Measurements from ENCODE around the gene AP3B2. TPM values are rescaled to one million over a fixed set of nuclear protein-coding genes. Genes with fewer than 3 reads are reported as not detected.

AP3B2 gene
- total and polyA plus RNA-seq, 2 of the 4 experiments (the other 2 are of a cell fraction): 0.14 TPM; not detected in 1

DNA sequence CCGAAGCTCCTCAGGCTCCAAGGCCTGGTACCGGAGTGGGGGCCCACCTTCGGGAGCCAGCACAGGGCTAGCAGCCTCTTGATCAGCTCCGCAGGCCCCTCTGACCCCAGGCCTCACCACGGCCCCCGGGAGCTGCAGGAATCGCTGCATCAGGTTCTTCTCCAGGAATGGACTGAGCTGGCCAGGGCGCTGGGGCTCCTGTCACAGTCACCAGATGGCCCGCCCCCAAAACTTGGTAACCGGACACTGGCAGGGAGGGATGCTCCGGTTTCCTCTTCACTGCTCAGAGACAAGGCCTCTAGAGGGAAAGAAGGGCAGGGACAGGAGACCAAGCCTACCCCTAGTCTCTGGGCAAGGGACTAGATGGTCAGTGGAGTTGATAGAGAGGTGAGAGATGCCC lies 9.9 kb downstream of the AP3B2 start:
- Histone ChIP-seq H4K5ac (ENCODE audit: low read depth, low read length) (no peak overlapping the region), H3K14ac (replicated peaks; ENCODE audit: low read depth, low read length) (no peak overlapping the region), H3K4me1 (ENCODE audit: control insufficient read depth, insufficient read depth, low read length) (no peaks in the 10 kb centered on the region), H2BK20ac (ENCODE audit: low read depth, low read length) (no peak overlapping the region), H4K8ac (ENCODE audit: low read depth in 2 of 2, low read length in 2 of 2) (no peak overlapping the region), H2BK120ac (ENCODE audit: low read depth, low read length) (no peak overlapping the region), H2BK5ac (ENCODE audit: low read depth, low read length, poor library complexity, severe bottlenecking) (no peak overlapping the region), H2AK9ac (replicated peaks; ENCODE audit: low read depth, low read length, poor library complexity) (no peak overlapping the region), H3K27me3 (ENCODE audit: control insufficient read depth, insufficient read depth, low read length) (no peaks in the 10 kb centered on the region; the same call in none of the 2 replicates), H2AK5ac (ENCODE audit: low read depth, low read length) (no peak overlapping the region), H3K56ac (ENCODE audit: extremely low read depth, insufficient read depth, low read length) (no peak overlapping the region), H3K9me3 (ENCODE audit: control insufficient read depth, insufficient read depth, low read length) (no peaks in the 10 kb centered on the region), H3K4ac (ENCODE audit: low read depth, low read length) (no peak overlapping the region), H4K91ac (ENCODE audit: insufficient read depth, low read depth, low read length) (no peak overlapping the region), H4K20me1 (ENCODE audit: insufficient read depth, low read length) (no peaks in the 10 kb centered on the region), H2AFZ (replicated peaks; ENCODE audit: low read length, poor library complexity) (no peak overlapping the region), H2BK15ac (ENCODE audit: low read depth, low read length) (no peak overlapping the region), H3K9ac (ENCODE audit: low read depth, low read length) (no peak overlapping the region), H3K23ac (ENCODE audit: low read depth, low read length) (no peak overlapping the region), H3K79me1 (ENCODE audit: low read depth in 1 of 2, low read length in 2 of 2) (no peaks in the 10 kb centered on the region), H3K4me3 (ENCODE audit: insufficient read depth, low read depth, low read length) (no peak overlapping the region), H3K27ac (ENCODE audit: insufficient read depth, low read length) (no peak overlapping the region), H3K18ac (ENCODE audit: low read depth, low read length) (no peak overlapping the region), H3K4me2 (ENCODE audit: low read depth, low read length) (no peak overlapping the region), H3K36me3 (ENCODE audit: control insufficient read depth, insufficient read depth, low read length) (no peaks in the 10 kb centered on the region), H3K9me1 (ENCODE audit: insufficient read depth, low read length) (0 out of 2 replicates have a peak, but pooled peaks cover 3% of the 10 kb centered on the region)
- dilution Hi-C loops (cut with HindIII; ENCODE audit: low sequenced_read_pairs, unreplicated experiment): no loop called here
- no TSS peak for BruUV-seq (replicated peaks)
- ATAC-seq (ENCODE audit: low read depth) (peak; percentile 32; the same call in 1 of the 2 replicates), DNase-seq (no peak)
- in situ Hi-C loops (cut with MboI; ENCODE audit: low sequenced_read_pairs): no loop called here
- intact Hi-C loops (cut with micrococcal nuclease): loop anchor here (10.0 kb wide), 2 partner anchors 115 to 155 kb away; partner anchors contain the start of gene RPS17
- POLR2A ChIA-PET (ENCODE audit: unreplicated experiment): no interaction called here
- TF ChIP-seq CHD1 (IDR thresholded peaks at IDR 0.05; ENCODE audit: low read depth, low read length) (no peak), MAFK (IDR thresholded peaks at IDR 0.05; ENCODE audit: low read depth, low read length) (no peak), MXI1 (IDR thresholded peaks at IDR 0.05; ENCODE audit: borderline replicate concordance, low read depth, low read length) (no peak), BHLHE40 (IDR thresholded peaks at IDR 0.05; ENCODE audit: low read depth, low read length) (no peak), RCOR1 (IDR thresholded peaks at IDR 0.05; ENCODE audit: insufficient replicate concordance, low read length) (no peak), POLR2A (IDR thresholded peaks at IDR 0.05; ENCODE audit: low read depth, low read length) (no peak), FOS (IDR thresholded peaks at IDR 0.05; ENCODE audit: low read depth, low read length) (no peak), RFX5 (IDR thresholded peaks at IDR 0.05; ENCODE audit: low read depth, low read length) (no peak), NFE2L2 (IDR thresholded peaks at IDR 0.05; ENCODE audit: low read depth, low read length) (no peak), RAD21 (IDR thresholded peaks at IDR 0.05; ENCODE audit: low read length) (no peak), SMC3 (IDR thresholded peaks at IDR 0.05; ENCODE audit: low read depth, low read length) (no peak), MAZ (IDR thresholded peaks at IDR 0.05; ENCODE audit: borderline replicate concordance, low read depth, low read length) (no peak), CEBPB (IDR thresholded peaks at IDR 0.05; ENCODE audit: low read depth, low read length) (no peak)
- TF ChIP-seq, protein P1, sequence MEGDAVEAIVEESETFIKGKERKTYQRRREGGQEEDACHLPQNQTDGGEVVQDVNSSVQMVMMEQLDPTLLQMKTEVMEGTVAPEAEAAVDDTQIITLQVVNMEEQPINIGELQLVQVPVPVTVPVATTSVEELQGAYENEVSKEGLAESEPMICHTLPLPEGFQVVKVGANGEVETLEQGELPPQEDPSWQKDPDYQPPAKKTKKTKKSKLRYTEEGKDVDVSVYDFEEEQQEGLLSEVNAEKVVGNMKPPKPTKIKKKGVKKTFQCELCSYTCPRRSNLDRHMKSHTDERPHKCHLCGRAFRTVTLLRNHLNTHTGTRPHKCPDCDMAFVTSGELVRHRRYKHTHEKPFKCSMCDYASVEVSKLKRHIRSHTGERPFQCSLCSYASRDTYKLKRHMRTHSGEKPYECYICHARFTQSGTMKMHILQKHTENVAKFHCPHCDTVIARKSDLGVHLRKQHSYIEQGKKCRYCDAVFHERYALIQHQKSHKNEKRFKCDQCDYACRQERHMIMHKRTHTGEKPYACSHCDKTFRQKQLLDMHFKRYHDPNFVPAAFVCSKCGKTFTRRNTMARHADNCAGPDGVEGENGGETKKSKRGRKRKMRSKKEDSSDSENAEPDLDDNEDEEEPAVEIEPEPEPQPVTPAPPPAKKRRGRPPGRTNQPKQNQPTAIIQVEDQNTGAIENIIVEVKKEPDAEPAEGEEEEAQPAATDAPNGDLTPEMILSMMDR (conservative IDR thresholded peaks at IDR 0.05; ENCODE audit: low read depth, low read length): no peak
- TF ChIP-seq, protein P2, sequence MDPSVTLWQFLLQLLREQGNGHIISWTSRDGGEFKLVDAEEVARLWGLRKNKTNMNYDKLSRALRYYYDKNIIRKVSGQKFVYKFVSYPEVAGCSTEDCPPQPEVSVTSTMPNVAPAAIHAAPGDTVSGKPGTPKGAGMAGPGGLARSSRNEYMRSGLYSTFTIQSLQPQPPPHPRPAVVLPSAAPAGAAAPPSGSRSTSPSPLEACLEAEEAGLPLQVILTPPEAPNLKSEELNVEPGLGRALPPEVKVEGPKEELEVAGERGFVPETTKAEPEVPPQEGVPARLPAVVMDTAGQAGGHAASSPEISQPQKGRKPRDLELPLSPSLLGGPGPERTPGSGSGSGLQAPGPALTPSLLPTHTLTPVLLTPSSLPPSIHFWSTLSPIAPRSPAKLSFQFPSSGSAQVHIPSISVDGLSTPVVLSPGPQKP (IDR thresholded peaks at IDR 0.05; ENCODE audit: borderline replicate concordance, low read depth, low read length): no peak
- TF ChIP-seq, protein P3, sequence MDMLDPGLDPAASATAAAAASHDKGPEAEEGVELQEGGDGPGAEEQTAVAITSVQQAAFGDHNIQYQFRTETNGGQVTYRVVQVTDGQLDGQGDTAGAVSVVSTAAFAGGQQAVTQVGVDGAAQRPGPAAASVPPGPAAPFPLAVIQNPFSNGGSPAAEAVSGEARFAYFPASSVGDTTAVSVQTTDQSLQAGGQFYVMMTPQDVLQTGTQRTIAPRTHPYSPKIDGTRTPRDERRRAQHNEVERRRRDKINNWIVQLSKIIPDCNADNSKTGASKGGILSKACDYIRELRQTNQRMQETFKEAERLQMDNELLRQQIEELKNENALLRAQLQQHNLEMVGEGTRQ (IDR thresholded peaks at IDR 0.05; ENCODE audit: low read depth, low read length): no peak
- WGBS, 2 experiments (ENCODE audit: extremely low coverage in 2 of 2, insufficient read length in 1 of 2): 43% methylated on average over 3 of the region's 11 CpGs; no CpG with 5 or more reads in 1 of the 2 experiments
- CTCF ChIA-PET: no interaction called here

Measured in IMR-90 (cell line).